ENCODE measurements around the gene TMEM106A.
"Not testable (repeated sequence)": the region's sequence is repeated elsewhere in the genome, so short reads cannot be mapped to it uniquely, and the experiment has no call there.

TMEM106A gene

GRCh38 chr17:43176119-43176570 lies 35.5 kb upstream of the TMEM106A start:
- Histone ChIP-seq H3K36me3 (peaks cover 29% of the 10 kb centered on the region), H3K4me2 (no peak overlapping the region)

DNA sequence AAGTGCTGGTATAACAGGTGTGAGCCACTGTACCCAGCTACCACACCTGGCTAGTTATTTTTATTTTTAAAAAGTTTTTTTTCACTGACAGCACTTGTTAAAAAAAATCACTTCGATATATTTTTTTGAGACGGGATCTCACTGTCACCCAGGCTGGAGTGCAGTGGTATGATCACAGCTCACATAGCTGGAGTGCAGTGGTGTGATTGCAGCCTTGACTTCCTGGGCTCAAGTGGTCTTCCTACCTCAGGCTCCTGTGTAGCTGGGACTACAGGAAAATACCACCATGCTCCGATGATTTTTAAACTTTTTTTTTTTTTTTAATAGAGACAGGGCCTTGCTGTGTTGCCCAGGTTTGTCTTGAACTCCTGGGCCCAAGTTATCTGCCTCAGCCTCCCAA lies 27.8 kb upstream of the TMEM106A start:
- H3K4me3 ChIP-seq = no peak overlapping the region
- TF ChIP-seq Cebpa-rat (IDR thresholded peaks at IDR 0.05) = no peak
- no peak overlapping the region for H3K4me2 ChIP-seq
- H3K9ac ChIP-seq = no peak overlapping the region
- H3K36me3 ChIP-seq = peaks cover 36% of the 10 kb centered on the region
- no peaks in the 10 kb centered on the region for H3K4me1 ChIP-seq
- H4K20me1 ChIP-seq = no peaks in the 10 kb centered on the region
- H3K27ac ChIP-seq = no peak overlapping the region
- no peaks in the 10 kb centered on the region for H3K27me3 ChIP-seq
- H3K9me3 ChIP-seq = no peaks in the 10 kb centered on the region

More at GRCh38 chr17:43176119-43176570, 35.5 kb upstream of the TMEM106A start:
- no peak overlapping the region for H3K4me3 ChIP-seq
- H4K20me1 ChIP-seq = no peaks in the 10 kb centered on the region
- H3K4me1 ChIP-seq = peaks cover 19% of the 10 kb centered on the region
- H3K9ac ChIP-seq = no peak overlapping the region
- no peak overlapping the region for H3K27ac ChIP-seq
- no peaks in the 10 kb centered on the region for H3K27me3 ChIP-seq
- no peak for TF ChIP-seq Cebpa-rat (IDR thresholded peaks at IDR 0.05)
- H3K9me3 ChIP-seq = no peaks in the 10 kb centered on the region

GRCh38 chr17:43186656-43187055 lies 25.0 kb upstream of the TMEM106A start:
- H3K36me3 ChIP-seq = peaks cover 55% of the 10 kb centered on the region
- not testable (repeated sequence) for H3K27me3 ChIP-seq, H3K4me2 ChIP-seq, H3K9ac ChIP-seq, H4K20me1 ChIP-seq, H3K4me1 ChIP-seq, H3K9me3 ChIP-seq, H3K27ac ChIP-seq, H3K4me3 ChIP-seq

GRCh38 chr17:43193251-43193650 lies 18.4 kb upstream of the TMEM106A start:
- Histone ChIP-seq H3K4me2 (no peak overlapping the region), H3K27me3 (no peaks in the 10 kb centered on the region), H3K9me3 (no peaks in the 10 kb centered on the region), H3K27ac (no peak overlapping the region), H3K36me3 (peaks cover 95% of the 10 kb centered on the region), H4K20me1 (no peaks in the 10 kb centered on the region), H3K4me1 (no peaks in the 10 kb centered on the region), H3K4me3 (no peak overlapping the region), H3K9ac (no peak overlapping the region)
- no peak for TF ChIP-seq Cebpa-rat (IDR thresholded peaks at IDR 0.05)

DNA sequence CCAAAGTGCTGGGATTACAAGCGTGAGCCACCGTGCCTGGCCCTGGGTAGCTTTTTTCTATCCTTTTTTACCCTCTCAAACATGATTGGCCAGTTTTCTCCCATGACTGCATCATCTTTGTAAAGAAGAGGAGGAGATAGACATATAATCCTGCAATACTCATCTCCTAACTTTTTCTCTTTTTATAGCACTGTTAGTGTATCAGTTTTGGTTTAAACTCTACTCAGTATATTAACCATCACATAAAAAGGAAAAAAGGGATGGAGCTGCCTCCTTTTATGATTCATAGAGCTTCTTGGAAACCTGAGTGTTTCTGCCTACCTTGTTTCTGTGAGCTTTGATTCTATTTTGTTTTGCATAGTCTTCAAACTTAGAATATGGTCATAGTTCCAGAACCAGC lies 12.0 kb upstream of the TMEM106A start:
- Histone ChIP-seq H3K27me3 (no peaks in the 10 kb centered on the region), H3K27ac (no peak overlapping the region), H3K9ac (no peak overlapping the region), H4K20me1 (no peaks in the 10 kb centered on the region), H3K4me2 (peak overlapping the region; percentile 39; the same call in 1 of the 2 replicates), H3K9me3 (no peaks in the 10 kb centered on the region), H3K36me3 (peaks cover 76% of the 10 kb centered on the region), H3K4me3 (no peak overlapping the region), H3K4me1 (peaks cover 19% of the 10 kb centered on the region)
- no peak for TF ChIP-seq Cebpa-rat (IDR thresholded peaks at IDR 0.05)

- H3K27ac ChIP-seq = no peak overlapping the region
- no peaks in the 10 kb centered on the region for H4K20me1 ChIP-seq
- TF ChIP-seq Cebpa-rat (IDR thresholded peaks at IDR 0.05) = peak; percentile 80
- peaks cover 74% of the 10 kb centered on the region for H3K36me3 ChIP-seq
- H3K4me1 ChIP-seq = peaks cover 19% of the 10 kb centered on the region
- H3K9me3 ChIP-seq = no peaks in the 10 kb centered on the region
- no peaks in the 10 kb centered on the region for H3K27me3 ChIP-seq
- peak overlapping the region; percentile 39 for H3K4me2 ChIP-seq
- no peak overlapping the region for H3K9ac ChIP-seq
- H3K4me3 ChIP-seq = no peak overlapping the region
Observed at GRCh38 chr17:43200127-43200526, 11.5 kb upstream of the TMEM106A start.

DNA sequence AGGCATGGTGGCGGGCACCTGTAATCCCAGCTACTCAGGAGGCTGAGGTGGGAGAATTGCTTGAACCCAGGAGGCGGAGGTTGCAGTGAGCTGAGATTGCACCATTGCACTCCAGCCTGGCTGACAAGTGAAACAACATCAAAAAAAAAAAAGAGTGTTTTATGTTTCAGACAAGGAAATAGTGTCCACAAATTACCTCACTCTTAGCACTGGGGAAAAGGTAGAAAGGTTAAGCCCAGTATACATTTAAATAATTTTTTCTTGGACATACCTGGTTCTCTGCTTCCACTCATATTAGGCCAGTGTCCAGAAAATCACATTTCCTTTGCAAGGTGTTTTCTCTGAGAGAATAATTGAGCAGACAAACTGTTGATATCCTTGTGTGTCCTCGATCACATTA lies 8.7 kb upstream of the TMEM106A start:
- H4K20me1 ChIP-seq, H3K4me3 ChIP-seq, H3K9me3 ChIP-seq, H3K4me2 ChIP-seq, H3K9ac ChIP-seq, H3K27me3 ChIP-seq, H3K27ac ChIP-seq: not testable (repeated sequence)
- Histone ChIP-seq H3K4me1 (peaks cover 19% of the 10 kb centered on the region), H3K36me3 (peaks cover 50% of the 10 kb centered on the region)

GRCh38 chr17:43210576-43210975 lies 1.1 kb upstream of the TMEM106A start:
- H4K20me1 ChIP-seq = no peaks in the 10 kb centered on the region; the same call in 1 of the 2 replicates
- H3K4me3 ChIP-seq = no peak overlapping the region; the same call in 1 of the 2 replicates
- H3K9me3 ChIP-seq = no peaks in the 10 kb centered on the region
- H3K9ac ChIP-seq = no peak overlapping the region
- H3K27ac ChIP-seq = no peak overlapping the region
- H3K4me2 ChIP-seq = peak overlapping the region; percentile 86
- no peaks in the 10 kb centered on the region for H3K27me3 ChIP-seq
- peaks cover 4% of the 10 kb centered on the region for H3K36me3 ChIP-seq
- TF ChIP-seq Cebpa-rat (IDR thresholded peaks at IDR 0.05) = no peak
- peaks cover 35% of the 10 kb centered on the region for H3K4me1 ChIP-seq

DNA sequence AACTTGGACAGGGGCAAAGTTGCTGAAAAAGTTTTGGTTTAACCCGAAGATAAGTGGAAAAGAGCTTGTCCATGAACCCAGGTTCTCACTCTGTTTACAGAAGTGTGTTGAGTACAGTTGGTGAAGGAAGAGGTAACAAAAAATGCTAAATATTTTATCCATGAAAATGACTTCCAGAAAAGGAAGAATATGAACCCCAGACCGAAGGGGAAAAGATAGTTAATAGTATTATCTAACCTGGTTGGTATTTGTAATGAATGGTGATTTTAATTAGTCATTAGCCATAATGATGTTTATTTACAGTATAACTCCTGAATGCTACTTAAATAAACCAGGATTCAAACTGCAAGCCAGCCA lies 574 bp upstream of the TMEM106A start:
- Histone ChIP-seq H3K27ac (peak overlapping the region; percentile 70), H3K27me3 (no peaks in the 10 kb centered on the region), H3K9me3 (no peaks in the 10 kb centered on the region), H3K4me1 (peaks cover 35% of the 10 kb centered on the region), H4K20me1 (no peaks in the 10 kb centered on the region; the same call in 1 of the 2 replicates), H3K4me2 (peak overlapping the region; percentile 86), H3K9ac (peak overlapping the region; percentile 77), H3K4me3 (peak overlapping the region; percentile 77), H3K36me3 (peaks cover 9% of the 10 kb centered on the region)
- TF ChIP-seq Cebpa-rat (IDR thresholded peaks at IDR 0.05) = no peak

- Histone ChIP-seq H3K9me3 (no peaks in the 10 kb centered on the region), H3K4me1 (peaks cover 44% of the 10 kb centered on the region), H3K36me3 (peaks cover 25% of the 10 kb centered on the region), H3K4me3 (peak overlapping the region; percentile 77), H3K27ac (peak overlapping the region; percentile 44; the same call in 1 of the 2 replicates), H3K9ac (peak overlapping the region; percentile 84), H3K4me2 (peak overlapping the region; percentile 92), H3K27me3 (no peaks in the 10 kb centered on the region), H4K20me1 (no peaks in the 10 kb centered on the region; the same call in 1 of the 2 replicates)
- TF ChIP-seq Cebpa-rat (IDR thresholded peaks at IDR 0.05) = no peak
Observed at GRCh38 chr17:43212641-43213490, 1.2 kb downstream of the TMEM106A start.

All from BLaER1 (cell line).